HepG2 (cell line): ENCODE measurements around the gene QRICH2. TPM values are rescaled to one million over a fixed set of nuclear protein-coding genes. Genes with fewer than 3 reads are reported as not detected.
A peak's percentile ranks its signal among the peaks of the same experiment; 100 is the strongest.

ENCODE experiments used
- AKAP8 ChIP-seq: sonication (generic); formaldehyde crosslinking; IDR thresholded peaks from 2 replicates; pipeline ENCODE4 v1.5.1; 2020; ENCODE audit warnings: mild to moderate bottlenecking, missing genetic modification reagents
- CBFB ChIP-seq: sonication (generic); formaldehyde crosslinking; IDR thresholded peaks from 2 replicates; pipeline ENCODE4 v1.4.0; 2020; ENCODE audit warnings: missing genetic modification reagents
- CHD2 ChIP-seq: IDR thresholded peaks from 2 replicates; pipeline ENCODE4 v1.6.1; 2011; ENCODE audit warnings: low read depth, low read length, improper control_type of control experiment
- CHD4 ChIP-seq: fragments of 200-600 bp; sonication (generic); IDR thresholded peaks from 2 replicates; pipeline ENCODE4 v1.7.0; 2017; ENCODE audit warnings: mild to moderate bottlenecking, low read length, borderline replicate concordance
- GFI1 ChIP-seq: sonication (generic); formaldehyde crosslinking; IDR thresholded peaks from 2 replicates; pipeline ENCODE4 v1.5.0; 2020; ENCODE audit warnings: missing genetic modification reagents, mild to moderate bottlenecking, borderline replicate concordance
- JUND ChIP-seq: sonication (generic); formaldehyde crosslinking; IDR thresholded peaks from 2 replicates; pipeline ENCODE4 v1.8.0; 2022; ENCODE audit warnings: mild to moderate bottlenecking, missing genetic modification reagents
- MAF1 ChIP-seq: sonication (generic); formaldehyde crosslinking; IDR thresholded peaks from 2 replicates; pipeline ENCODE4 v1.5.0; 2020; ENCODE audit warnings: missing genetic modification reagents, borderline replicate concordance
- MED8 ChIP-seq: sonication (generic); formaldehyde crosslinking; IDR thresholded peaks from 2 replicates; pipeline ENCODE4 v1.8.1; 2023; ENCODE audit warnings: mild to moderate bottlenecking, missing genetic modification reagents; ENCODE audit not compliant: insufficient replicate concordance
- NFRKB ChIP-seq: fragments of 450-650 bp; IDR thresholded peaks from 2 replicates; pipeline ENCODE4 v1.6.1; 2017
- NR1H2 ChIP-seq: sonication (generic); formaldehyde crosslinking; IDR thresholded peaks from 2 replicates; pipeline ENCODE4 v1.8.1; 2022; ENCODE audit warnings: low read depth, missing genetic modification reagents, borderline replicate concordance
- RCOR2 ChIP-seq: IDR thresholded peaks from 2 replicates; pipeline ENCODE4 v1.6.1; 2016; ENCODE audit warnings: missing biosample characterization, missing genetic modification reagents
- TEF ChIP-seq: sonication (generic); formaldehyde crosslinking; IDR thresholded peaks from 2 replicates; pipeline ENCODE4 v1.5.0; 2020; ENCODE audit warnings: missing genetic modification reagents
- ZBTB2 ChIP-seq: sonication (generic); formaldehyde crosslinking; IDR thresholded peaks from 2 replicates; pipeline ENCODE4 v1.8.0; 2022; ENCODE audit warnings: low read depth, missing genetic modification reagents
- ZFP82 ChIP-seq: sonication (generic); formaldehyde crosslinking; IDR thresholded peaks from 2 replicates; pipeline ENCODE4 v1.5.1; 2020; ENCODE audit warnings: mild to moderate bottlenecking, missing genetic modification reagents, borderline replicate concordance
- ZFP90 ChIP-seq: sonication (generic); formaldehyde crosslinking; IDR thresholded peaks from 2 replicates; pipeline ENCODE4 v1.8.0; 2022; ENCODE audit warnings: missing genetic modification reagents, mild to moderate bottlenecking, inconsistent platforms, borderline replicate concordance
- ZMYM4 ChIP-seq: sonication (generic); formaldehyde crosslinking; IDR thresholded peaks from 2 replicates; pipeline ENCODE4 v1.8.1; 2023; ENCODE audit warnings: mild to moderate bottlenecking, missing genetic modification reagents
- ZNF251 ChIP-seq: sonication (generic); formaldehyde crosslinking; IDR thresholded peaks from 2 replicates; pipeline ENCODE4 v1.9.0; 2021; ENCODE audit warnings: mild to moderate bottlenecking, missing genetic modification reagents
- ZNF44 ChIP-seq: sonication (generic); formaldehyde crosslinking; IDR thresholded peaks from 2 replicates; pipeline ENCODE4 v1.5.1; 2020; ENCODE audit warnings: mild to moderate bottlenecking, missing genetic modification reagents
- ZNF607 ChIP-seq: sonication (generic); formaldehyde crosslinking; IDR thresholded peaks from 2 replicates; pipeline ENCODE4 v1.5.1; 2020; ENCODE audit warnings: missing genetic modification reagents, mild to moderate bottlenecking, borderline replicate concordance
- ZNF660 ChIP-seq: sonication (generic); formaldehyde crosslinking; IDR thresholded peaks from 2 replicates; pipeline ENCODE4 v1.5.1; 2020; ENCODE audit warnings: mild to moderate bottlenecking, low read depth, missing genetic modification reagents, borderline replicate concordance
- ZNF772 ChIP-seq: sonication (generic); formaldehyde crosslinking; IDR thresholded peaks from 2 replicates; pipeline ENCODE4 v1.5.0; 2020; ENCODE audit warnings: mild to moderate bottlenecking, missing genetic modification reagents
- ZNF83 ChIP-seq: sonication (generic); formaldehyde crosslinking; IDR thresholded peaks from 2 replicates; pipeline ENCODE4 v1.4.0; 2020; ENCODE audit warnings: missing genetic modification reagents, mild to moderate bottlenecking, borderline replicate concordance
- polyA plus RNA-seq, 8 experiments: library from polyadenylated mRNA; depleted of rRNA in 3 of 8; stranded (reverse) in 7 of 8; unstranded in 1 of 8; fragments of >200 nt; fragmentation: Illumina TruSeq in 4 of 8; extraction: Trizol in 4 of 8; gene quantifications; 2 replicates each; pipeline versions ENCODE4 v1.2.1 to v1.2.3, GENCODE V29; 2011 to 2016; ENCODE audit warnings: low read depth in 4 of 8, missing spikeins in 1 of 8, mixed read lengths in 1 of 8; ENCODE audit not compliant: insufficient read depth in 1 of 8
- total RNA-seq, 5 experiments: library from RNA; depleted of rRNA; stranded (reverse); fragments of >200 nt; fragmentation: Illumina TruSeq; extraction: Trizol; gene quantifications; 2 replicates each; pipeline ENCODE4 v1.2.3, GENCODE V29; 2016; ENCODE audit warnings: low read depth in 1 of 5
- TF ChIP-seq, protein P1 (sequence below): sonication (generic); formaldehyde crosslinking; IDR thresholded peaks from 2 replicates; pipeline ENCODE4 v1.4.0; 2020; ENCODE audit warnings: missing genetic modification reagents, borderline replicate concordance
- TF ChIP-seq, protein P2 (sequence below): sonication (generic); formaldehyde crosslinking; IDR thresholded peaks from 2 replicates; pipeline ENCODE4 v1.4.0; 2020; ENCODE audit warnings: missing genetic modification reagents

QRICH2 gene
- total and polyA plus RNA-seq, 2 of the 13 experiments (the other 11 are each of a cell fraction or from before 2014, with no cell fraction given) = 3.7 to 5.7 TPM

DNA sequence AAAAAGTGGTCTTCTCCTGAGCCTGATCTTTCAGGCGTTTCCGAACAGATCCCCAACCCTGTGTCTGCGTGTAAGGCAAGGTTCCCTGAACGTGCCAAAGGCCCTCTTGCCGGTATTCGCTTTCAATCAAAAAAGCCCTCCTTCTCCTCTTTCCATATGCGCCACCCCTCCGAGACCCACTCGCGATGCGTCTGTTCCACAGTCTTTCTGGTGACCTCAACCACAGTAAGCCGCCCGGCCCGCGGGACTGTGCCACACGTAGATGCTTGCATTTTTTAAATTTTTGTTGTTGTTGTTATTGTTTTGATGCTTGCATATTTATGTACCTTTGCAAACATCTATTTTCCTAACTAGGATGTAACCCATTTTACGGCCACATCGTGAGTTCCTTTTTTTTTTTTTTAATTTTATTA lies 46.2 kb upstream of the QRICH2 start (continued):
- no peak for TF ChIP-seq NR1H2 (CRISPR knock-in tag)
- TF ChIP-seq ZNF251 (CRISPR knock-in tag) = 0 out of 2 replicates have a peak, but pooled peaks have one; percentile 60
- no peak for TF ChIP-seq ZNF772
- no peak for TF ChIP-seq NFRKB
- no peak for TF ChIP-seq ZNF83 (CRISPR knock-in tag)
- TF ChIP-seq ZNF660 (CRISPR knock-in tag) = no peak
- peak; percentile 11; the same call in 1 of the 2 replicates for TF ChIP-seq ZBTB2 (CRISPR knock-in tag)
- TF ChIP-seq ZMYM4 (CRISPR knock-in tag) = no peak
- no peak for TF ChIP-seq ZFP90 (CRISPR knock-in tag)
- peak; percentile 64; the same call in 1 of the 2 replicates for TF ChIP-seq CBFB (CRISPR knock-in tag)
- TF ChIP-seq ZNF44 (CRISPR knock-in tag) = no peak
- no peak for TF ChIP-seq RCOR2 (CRISPR knock-in tag)
- no peak for TF ChIP-seq MAF1 (CRISPR knock-in tag)
- no peak for TF ChIP-seq TEF (CRISPR knock-in tag)
- no peak for TF ChIP-seq ZNF607
- no peak for TF ChIP-seq JUND
- TF ChIP-seq, protein P1, sequence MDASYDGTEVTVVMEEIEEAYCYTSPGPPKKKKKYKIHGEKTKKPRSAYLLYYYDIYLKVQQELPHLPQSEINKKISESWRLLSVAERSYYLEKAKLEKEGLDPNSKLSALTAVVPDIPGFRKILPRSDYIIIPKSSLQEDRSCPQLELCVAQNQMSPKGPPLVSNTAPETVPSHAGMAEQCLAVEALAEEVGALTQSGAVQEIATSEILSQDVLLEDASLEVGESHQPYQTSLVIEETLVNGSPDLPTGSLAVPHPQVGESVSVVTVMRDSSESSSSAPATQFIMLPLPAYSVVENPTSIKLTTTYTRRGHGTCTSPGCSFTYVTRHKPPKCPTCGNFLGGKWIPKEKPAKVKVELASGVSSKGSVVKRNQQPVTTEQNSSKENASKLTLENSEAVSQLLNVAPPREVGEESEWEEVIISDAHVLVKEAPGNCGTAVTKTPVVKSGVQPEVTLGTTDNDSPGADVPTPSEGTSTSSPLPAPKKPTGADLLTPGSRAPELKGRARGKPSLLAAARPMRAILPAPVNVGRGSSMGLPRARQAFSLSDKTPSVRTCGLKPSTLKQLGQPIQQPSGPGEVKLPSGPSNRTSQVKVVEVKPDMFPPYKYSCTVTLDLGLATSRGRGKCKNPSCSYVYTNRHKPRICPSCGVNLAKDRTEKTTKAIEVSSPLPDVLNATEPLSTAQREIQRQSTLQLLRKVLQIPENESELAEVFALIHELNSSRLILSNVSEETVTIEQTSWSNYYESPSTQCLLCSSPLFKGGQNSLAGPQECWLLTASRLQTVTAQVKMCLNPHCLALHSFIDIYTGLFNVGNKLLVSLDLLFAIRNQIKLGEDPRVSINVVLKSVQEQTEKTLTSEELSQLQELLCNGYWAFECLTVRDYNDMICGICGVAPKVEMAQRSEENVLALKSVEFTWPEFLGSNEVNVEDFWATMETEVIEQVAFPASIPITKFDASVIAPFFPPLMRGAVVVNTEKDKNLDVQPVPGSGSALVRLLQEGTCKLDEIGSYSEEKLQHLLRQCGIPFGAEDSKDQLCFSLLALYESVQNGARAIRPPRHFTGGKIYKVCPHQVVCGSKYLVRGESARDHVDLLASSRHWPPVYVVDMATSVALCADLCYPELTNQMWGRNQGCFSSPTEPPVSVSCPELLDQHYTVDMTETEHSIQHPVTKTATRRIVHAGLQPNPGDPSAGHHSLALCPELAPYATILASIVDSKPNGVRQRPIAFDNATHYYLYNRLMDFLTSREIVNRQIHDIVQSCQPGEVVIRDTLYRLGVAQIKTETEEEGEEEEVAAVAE (CRISPR knock-in tag) = no peak
- no peak for TF ChIP-seq CHD2
- 0 out of 2 replicates have a peak, but pooled peaks have one; percentile 13 for TF ChIP-seq GFI1 (CRISPR knock-in tag)
- TF ChIP-seq AKAP8 (CRISPR knock-in tag) = no peak
- TF ChIP-seq MED8 = no peak
- TF ChIP-seq, protein P2, sequence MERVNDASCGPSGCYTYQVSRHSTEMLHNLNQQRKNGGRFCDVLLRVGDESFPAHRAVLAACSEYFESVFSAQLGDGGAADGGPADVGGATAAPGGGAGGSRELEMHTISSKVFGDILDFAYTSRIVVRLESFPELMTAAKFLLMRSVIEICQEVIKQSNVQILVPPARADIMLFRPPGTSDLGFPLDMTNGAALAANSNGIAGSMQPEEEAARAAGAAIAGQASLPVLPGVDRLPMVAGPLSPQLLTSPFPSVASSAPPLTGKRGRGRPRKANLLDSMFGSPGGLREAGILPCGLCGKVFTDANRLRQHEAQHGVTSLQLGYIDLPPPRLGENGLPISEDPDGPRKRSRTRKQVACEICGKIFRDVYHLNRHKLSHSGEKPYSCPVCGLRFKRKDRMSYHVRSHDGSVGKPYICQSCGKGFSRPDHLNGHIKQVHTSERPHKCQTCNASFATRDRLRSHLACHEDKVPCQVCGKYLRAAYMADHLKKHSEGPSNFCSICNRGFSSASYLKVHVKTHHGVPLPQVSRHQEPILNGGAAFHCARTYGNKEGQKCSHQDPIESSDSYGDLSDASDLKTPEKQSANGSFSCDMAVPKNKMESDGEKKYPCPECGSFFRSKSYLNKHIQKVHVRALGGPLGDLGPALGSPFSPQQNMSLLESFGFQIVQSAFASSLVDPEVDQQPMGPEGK (CRISPR knock-in tag) = no peak
- no peak for TF ChIP-seq ZFP82
- 0 out of 2 replicates have a peak, but pooled peaks have one; percentile 39 for TF ChIP-seq CHD4
